Esophagus squamous epithelium (tissue), 5 donors: Measurements from ENCODE around the gene SYT13. TPM values are rescaled to one million over a fixed set of nuclear protein-coding genes. Genes with fewer than 3 reads are reported as not detected.

ENCODE experiments used
- DNase-seq: peaks from one replicate; lab custom pipeline; 2025; lab: John Stamatoyannopoulos, UW
- H3K27ac ChIP-seq, 4 donors: fragments of 200-600 bp; sonication (generic); one replicate each; pipeline ENCODE4 v1.5.1; 2016 to 2019; ENCODE audit warnings: mild to moderate bottlenecking in 1 of 4
- H3K27me3 ChIP-seq, 4 donors: fragments of 200-600 bp; sonication (generic); 1 replicate in 3 of 4; 2 replicates in 1 of 4; pipeline versions ENCODE4 v1.5.1 to v1.6.0; 2017 to 2021; ENCODE audit warnings: antibody characterized with exemption in 1 of 4
- H3K36me3 ChIP-seq, 3 donors: fragments of 200-600 bp; sonication (generic); one replicate each; pipeline ENCODE4 v1.5.1; 2016 to 2019
- H3K4me1 ChIP-seq, 3 donors: fragments of 200-600 bp; sonication (generic); one replicate each; pipeline ENCODE4 v1.5.1; 2017 to 2019
- H3K4me3 ChIP-seq, 4 donors: fragments of 200-600 bp; sonication (generic); 1 replicate in 3 of 4; 2 replicates in 1 of 4; pipeline ENCODE4 v1.5.1; 2016 to 2019; ENCODE audit warnings: mild to moderate bottlenecking in 2 of 4, moderate library complexity in 1 of 4
- H3K9me3 ChIP-seq, 3 donors: fragments of 200-600 bp; sonication (generic); one replicate each; pipeline ENCODE4 v1.5.1; 2016 to 2019
- POLR2A ChIP-seq, 4 donors: fragments of 450-650 bp; IDR thresholded peaks; one replicate each; pipeline ENCODE4 v1.6.1; 2017; ENCODE audit warnings: antibody characterized with exemption in 4 of 4, mild to moderate bottlenecking in 4 of 4, moderate library complexity in 3 of 4
- WGBS, 2 donors: methylation state at CpG; one replicate each; pipeline ENCODE4 v1.1.5; 2018; 5-methylcytosine and 5-hydroxymethylcytosine counted together
- intact Hi-C: fragments of 100-400 bp; cut with DNase I; formaldehyde crosslinking; loops from one replicate; pipeline ENCODE4 v1.15.0; 2022
- total RNA-seq, 4 donors: library from RNA; depleted of rRNA; stranded (reverse); fragments of >200 nt; gene quantifications; one replicate each; pipeline ENCODE4 v1.1.0, GENCODE V29; 2016
- TF ChIP-seq, protein P1 (sequence below), 6 experiments: fragments of 450-650 bp in 4 of 6; fragments of 200-600 bp in 2 of 6; sonication (generic) in 2 of 6; IDR thresholded peaks; one replicate each; pipeline ENCODE4 v1.5.1; 2016 to 2019; ENCODE audit warnings: antibody characterized with exemption in 6 of 6, mild to moderate bottlenecking in 4 of 6, moderate library complexity in 4 of 6
- donor health status: DM: yes; HTN: yes; CAD: no.

SYT13 gene
- total RNA-seq, 4 donors from 2014 or later, result 0.04 to 0.15 TPM; not detected in 2

DNA sequence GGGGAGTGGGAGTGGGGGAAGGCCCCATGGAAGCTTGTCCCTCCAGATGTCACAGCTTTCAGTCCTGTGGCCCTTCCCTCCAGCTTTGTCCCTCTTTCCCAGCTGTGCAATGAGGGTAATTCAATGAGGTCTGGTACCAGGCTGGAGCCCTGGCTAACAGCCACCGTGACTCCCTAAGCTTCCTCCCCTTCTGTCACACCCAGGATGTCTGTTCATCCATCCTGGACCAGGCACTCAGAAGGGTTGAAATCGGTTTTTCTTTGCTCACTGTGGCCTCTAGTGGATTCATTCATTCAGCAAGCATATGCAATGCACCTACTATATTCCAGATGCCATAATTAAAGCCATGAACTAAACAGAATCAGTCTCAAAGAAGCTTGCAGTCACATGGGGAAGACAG lies 38.7 kb downstream of the SYT13 start:
- DNase-seq, result no peak
- peaks cover 0 to 10% (median 0%) of the 10 kb centered on the region in 4 donors for H3K27me3 ChIP-seq
- intact Hi-C loops, result no loop called here
- H3K4me1 ChIP-seq, result no peaks in the 10 kb centered on the region
- H3K4me3 ChIP-seq, result no peak overlapping the region
- 44% methylated on average over 2 of the region's 2 CpGs for WGBS, 2 donors
- no peak for TF ChIP-seq POLR2A (IDR thresholded peaks at IDR 0.05)
- TF ChIP-seq, protein P1, sequence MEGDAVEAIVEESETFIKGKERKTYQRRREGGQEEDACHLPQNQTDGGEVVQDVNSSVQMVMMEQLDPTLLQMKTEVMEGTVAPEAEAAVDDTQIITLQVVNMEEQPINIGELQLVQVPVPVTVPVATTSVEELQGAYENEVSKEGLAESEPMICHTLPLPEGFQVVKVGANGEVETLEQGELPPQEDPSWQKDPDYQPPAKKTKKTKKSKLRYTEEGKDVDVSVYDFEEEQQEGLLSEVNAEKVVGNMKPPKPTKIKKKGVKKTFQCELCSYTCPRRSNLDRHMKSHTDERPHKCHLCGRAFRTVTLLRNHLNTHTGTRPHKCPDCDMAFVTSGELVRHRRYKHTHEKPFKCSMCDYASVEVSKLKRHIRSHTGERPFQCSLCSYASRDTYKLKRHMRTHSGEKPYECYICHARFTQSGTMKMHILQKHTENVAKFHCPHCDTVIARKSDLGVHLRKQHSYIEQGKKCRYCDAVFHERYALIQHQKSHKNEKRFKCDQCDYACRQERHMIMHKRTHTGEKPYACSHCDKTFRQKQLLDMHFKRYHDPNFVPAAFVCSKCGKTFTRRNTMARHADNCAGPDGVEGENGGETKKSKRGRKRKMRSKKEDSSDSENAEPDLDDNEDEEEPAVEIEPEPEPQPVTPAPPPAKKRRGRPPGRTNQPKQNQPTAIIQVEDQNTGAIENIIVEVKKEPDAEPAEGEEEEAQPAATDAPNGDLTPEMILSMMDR (IDR thresholded peaks at IDR 0.05), result no peak
- no peak overlapping the region for H3K27ac ChIP-seq
- no peaks in the 10 kb centered on the region for H3K36me3 ChIP-seq
- no peaks in the 10 kb centered on the region for H3K9me3 ChIP-seq

DNA sequence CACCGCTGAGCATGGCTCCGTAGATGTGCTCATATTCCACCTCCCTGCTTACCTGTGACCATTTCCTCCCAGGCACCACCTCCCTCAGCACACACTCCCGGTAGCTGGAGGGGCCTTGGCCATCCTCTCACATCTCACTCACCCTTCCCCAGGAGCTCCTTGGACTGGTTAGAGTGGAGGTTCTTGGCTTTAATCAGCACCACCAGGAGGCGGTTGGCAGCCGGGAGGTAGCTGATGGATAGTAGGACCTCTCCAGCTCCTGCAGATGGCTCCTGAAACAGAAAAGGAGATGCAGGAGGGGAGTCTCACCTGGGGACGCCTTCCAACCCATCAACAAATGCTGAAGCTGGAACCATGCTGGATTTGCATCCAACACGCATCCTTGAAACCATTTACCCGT lies 39.9 kb downstream of the SYT13 start:
- TF ChIP-seq, protein P1 (IDR thresholded peaks at IDR 0.05), result no peak
- TF ChIP-seq POLR2A (IDR thresholded peaks at IDR 0.05), result no peak
- H3K4me1 ChIP-seq, result no peaks in the 10 kb centered on the region
- no peak overlapping the region for H3K27ac ChIP-seq
- H3K4me3 ChIP-seq, result no peak overlapping the region
- no peaks in the 10 kb centered on the region for H3K9me3 ChIP-seq
- intact Hi-C loops, result no loop called here
- no peak for DNase-seq
- WGBS, 2 donors, result 89 to 92% methylated on average over 5 to 8 of the region's 8 CpGs
- peaks cover 0 to 5% (median 0%) of the 10 kb centered on the region in 4 donors for H3K27me3 ChIP-seq
- H3K36me3 ChIP-seq, result no peaks in the 10 kb centered on the region

DNA sequence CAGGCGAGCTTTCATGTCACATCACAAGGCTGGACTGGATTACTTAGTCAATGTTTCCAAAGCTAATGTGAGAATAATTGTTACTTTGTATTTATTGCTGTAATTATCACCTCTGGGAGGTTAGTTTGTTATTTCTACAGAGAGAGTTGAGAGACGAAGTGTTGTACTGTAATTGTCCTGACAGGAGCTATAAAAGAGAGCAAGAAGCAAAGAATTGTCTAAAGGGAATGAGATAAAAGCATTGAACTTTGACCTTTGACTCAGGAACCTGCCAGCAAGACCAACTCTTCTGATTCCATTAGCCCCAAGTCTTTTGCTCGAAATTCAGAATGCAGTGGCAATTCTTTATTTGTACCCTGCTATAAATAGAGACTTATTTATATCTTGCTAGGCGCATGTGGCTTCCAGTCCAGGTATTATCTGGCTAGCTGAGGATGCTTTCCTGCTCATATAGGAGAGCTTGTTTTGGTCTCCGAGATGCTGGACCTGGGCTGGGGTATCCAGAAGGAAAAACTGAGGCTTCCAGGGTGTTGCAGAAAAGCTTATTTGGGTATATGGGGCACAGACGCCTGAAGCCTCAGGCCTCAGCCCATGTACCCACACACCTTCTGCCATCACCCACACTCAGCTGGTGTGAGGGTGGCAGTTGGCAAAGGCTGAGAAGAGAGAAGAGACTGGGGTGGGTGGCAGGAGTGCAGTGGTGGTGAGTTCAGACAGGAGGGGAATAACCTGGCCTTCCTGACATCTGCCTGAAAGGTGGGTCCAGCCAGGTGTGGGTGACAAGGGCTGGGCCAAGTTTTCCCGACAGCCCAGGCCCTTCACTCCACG lies 40.7 kb downstream of the SYT13 start:
- no peak for DNase-seq
- intact Hi-C loops, result no loop called here
- H3K9me3 ChIP-seq, result no peaks in the 10 kb centered on the region
- no peak for TF ChIP-seq POLR2A (IDR thresholded peaks at IDR 0.05)
- TF ChIP-seq, protein P1 (IDR thresholded peaks at IDR 0.05), result no peak
- H3K4me3 ChIP-seq, result no peak overlapping the region
- WGBS, 2 donors, result 81% methylated on average over 8 of the region's 8 CpGs
- H3K36me3 ChIP-seq, result no peaks in the 10 kb centered on the region
- H3K27ac ChIP-seq, result no peak overlapping the region
- no peaks in the 10 kb centered on the region for H3K4me1 ChIP-seq
- H3K27me3 ChIP-seq, result peaks cover 0 to 5% (median 0%) of the 10 kb centered on the region in 4 donors

DNA sequence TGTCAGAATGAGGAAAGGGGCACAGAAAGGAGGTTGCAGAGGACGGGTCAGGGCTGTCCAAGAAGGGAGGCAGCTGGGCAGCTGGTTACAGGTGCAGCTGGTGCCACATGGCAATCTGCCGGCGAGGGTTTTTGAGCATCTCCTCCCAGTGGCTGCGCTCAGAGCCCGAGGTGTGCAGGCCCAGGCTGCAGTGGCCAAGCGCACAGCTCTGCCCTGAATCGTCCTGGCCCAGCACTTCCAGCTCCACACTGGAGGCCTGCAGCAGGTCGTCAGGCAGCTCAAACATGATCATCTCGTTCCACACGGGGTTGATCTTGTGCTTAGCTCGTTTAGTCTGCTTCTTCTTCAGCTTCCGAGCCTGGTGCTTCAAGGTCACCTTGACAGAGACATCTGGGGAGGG lies 42.2 kb downstream of the SYT13 start:
- no peak overlapping the region for H3K27ac ChIP-seq
- H3K27me3 ChIP-seq, result peaks cover 0 to 10% (median 0%) of the 10 kb centered on the region in 4 donors
- no peak overlapping the region for H3K4me3 ChIP-seq
- no peak for TF ChIP-seq POLR2A (IDR thresholded peaks at IDR 0.05)
- TF ChIP-seq, protein P1 (IDR thresholded peaks at IDR 0.05), result no peak
- intact Hi-C loops, result no loop called here
- peaks cover 0 to 5% (median 0%) of the 10 kb centered on the region in 3 donors for H3K9me3 ChIP-seq
- H3K36me3 ChIP-seq, result no peaks in the 10 kb centered on the region
- H3K4me1 ChIP-seq, result no peaks in the 10 kb centered on the region
- DNase-seq, result no peak
- 64 to 70% methylated on average over 6 to 8 of the region's 12 CpGs for WGBS, 2 donors

DNA sequence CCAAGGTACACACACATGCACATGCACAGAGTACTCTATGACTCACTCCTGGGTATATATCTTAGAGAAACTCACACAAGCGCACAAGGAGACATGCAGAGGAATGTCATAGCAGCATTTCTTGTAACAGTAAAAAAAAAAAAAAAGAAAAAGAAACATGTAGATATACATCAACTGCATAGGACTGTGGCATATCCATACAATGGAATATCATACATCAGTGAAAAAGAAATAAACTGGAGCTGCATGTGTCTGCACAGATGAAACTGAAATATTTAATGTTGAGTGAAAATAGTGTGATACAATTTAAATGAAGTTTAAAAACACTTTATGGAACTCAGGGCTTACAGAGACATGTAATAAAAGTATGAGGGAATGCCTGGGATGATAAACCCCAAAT lies 46.4 kb downstream of the SYT13 start:
- no peak overlapping the region for H3K27ac ChIP-seq
- TF ChIP-seq, protein P1 (IDR thresholded peaks at IDR 0.05), result no peak
- TF ChIP-seq POLR2A (IDR thresholded peaks at IDR 0.05), result no peak
- no peak overlapping the region for H3K4me3 ChIP-seq
- H3K27me3 ChIP-seq, result peaks cover 0 to 21% (median 0%) of the 10 kb centered on the region in 4 donors
- DNase-seq, result no peak
- 88 to 100% methylated on average over 1 of the region's 1 CpG for WGBS, 2 donors
- intact Hi-C loops, result no loop called here
- H3K4me1 ChIP-seq, result no peaks in the 10 kb centered on the region
- H3K9me3 ChIP-seq, result peaks cover 0 to 5% (median 0%) of the 10 kb centered on the region in 3 donors
- H3K36me3 ChIP-seq, result no peaks in the 10 kb centered on the region
